GM23248 (cell line): ENCODE measurements around the gene DCLK2.

Experiments
- EZH2 ChIP-seq: fragments of 200-600 bp; sonication (generic); IDR thresholded peaks from 2 replicates; pipeline ENCODE4 v1.6.1; 2018; ENCODE audit warnings: antibody characterized with exemption, mild to moderate bottlenecking; ENCODE audit not compliant: insufficient read depth, poor library complexity, severe bottlenecking
- EZH2phosphoT487 ChIP-seq: fragments of 200-600 bp; sonication (generic); IDR thresholded peaks from 2 replicates; pipeline ENCODE4 v1.6.1; 2018; ENCODE audit warnings: antibody characterized with exemption, moderate library complexity, mild to moderate bottlenecking, low read depth; ENCODE audit not compliant: insufficient read depth

- no peak for TF ChIP-seq EZH2
- no peak for TF ChIP-seq EZH2phosphoT487
Measured at GRCh38 chr4:150211016-150211415, 132.8 kb downstream of the DCLK2 start.
